Epithelial cell of prostate (primary cell): ENCODE results near the gene ARID3B.

Source experiments
- DNase-seq: peaks from one replicate; pipeline ENCODE4 v3.0.0-alpha.2; 2011; ENCODE audit warnings: low read depth, low spot score
- H3K27ac ChIP-seq: fragments of 450-650 bp; 2 replicates; pipeline ENCODE4 v1.5.1; 2017; ENCODE audit warnings: mild to moderate bottlenecking

ARID3B gene

GRCh38 chr15:74598126-74598842 is 57.3 kb downstream of the ARID3B start:
- peak; percentile 49 for DNase-seq
- peak overlapping the region; percentile 56 for H3K27ac ChIP-seq

GRCh38 chr15:74599156-74599555 is 58.1 kb downstream of the ARID3B start:
- no peak for DNase-seq
- H3K27ac ChIP-seq: no peak overlapping the region

DNA sequence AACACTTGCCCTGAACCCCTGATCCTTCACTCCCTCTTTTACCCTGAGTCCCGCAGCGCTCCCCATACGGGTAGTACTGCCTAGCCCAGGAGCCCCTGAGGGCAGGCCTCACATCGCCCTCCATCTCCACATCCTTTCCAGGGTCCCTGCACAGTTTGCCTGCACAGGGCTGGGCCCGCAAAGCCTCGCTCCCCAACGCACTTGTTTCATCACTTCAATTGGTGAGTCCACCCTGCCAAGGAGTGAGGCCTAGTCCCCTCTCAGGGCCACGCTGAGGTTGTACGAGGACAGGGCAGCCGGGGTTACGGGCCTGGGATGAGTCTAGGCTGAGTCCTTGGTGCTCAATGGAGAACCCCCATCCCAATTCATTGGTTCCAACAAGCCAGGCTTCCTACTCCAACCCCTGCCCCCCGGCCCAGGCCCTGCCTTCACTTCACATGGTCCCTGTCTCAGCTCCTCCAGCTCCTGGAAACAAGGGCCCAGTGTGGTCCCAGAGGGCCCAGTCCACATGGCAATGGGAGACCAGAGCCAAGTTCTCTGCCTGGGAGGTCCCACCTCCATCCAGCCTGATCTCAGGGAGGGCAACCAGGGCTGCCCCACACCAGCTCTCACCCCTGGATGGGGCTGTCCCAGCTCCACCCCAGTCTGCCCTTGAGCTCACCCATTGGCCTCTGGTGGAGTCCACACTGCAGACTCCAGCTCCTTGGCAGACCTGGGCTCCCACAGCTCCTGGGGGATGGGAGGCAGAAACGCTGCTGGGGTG is 62.2 kb downstream of the ARID3B start:
- H3K27ac ChIP-seq: no peak overlapping the region
- DNase-seq: no peak

DNA sequence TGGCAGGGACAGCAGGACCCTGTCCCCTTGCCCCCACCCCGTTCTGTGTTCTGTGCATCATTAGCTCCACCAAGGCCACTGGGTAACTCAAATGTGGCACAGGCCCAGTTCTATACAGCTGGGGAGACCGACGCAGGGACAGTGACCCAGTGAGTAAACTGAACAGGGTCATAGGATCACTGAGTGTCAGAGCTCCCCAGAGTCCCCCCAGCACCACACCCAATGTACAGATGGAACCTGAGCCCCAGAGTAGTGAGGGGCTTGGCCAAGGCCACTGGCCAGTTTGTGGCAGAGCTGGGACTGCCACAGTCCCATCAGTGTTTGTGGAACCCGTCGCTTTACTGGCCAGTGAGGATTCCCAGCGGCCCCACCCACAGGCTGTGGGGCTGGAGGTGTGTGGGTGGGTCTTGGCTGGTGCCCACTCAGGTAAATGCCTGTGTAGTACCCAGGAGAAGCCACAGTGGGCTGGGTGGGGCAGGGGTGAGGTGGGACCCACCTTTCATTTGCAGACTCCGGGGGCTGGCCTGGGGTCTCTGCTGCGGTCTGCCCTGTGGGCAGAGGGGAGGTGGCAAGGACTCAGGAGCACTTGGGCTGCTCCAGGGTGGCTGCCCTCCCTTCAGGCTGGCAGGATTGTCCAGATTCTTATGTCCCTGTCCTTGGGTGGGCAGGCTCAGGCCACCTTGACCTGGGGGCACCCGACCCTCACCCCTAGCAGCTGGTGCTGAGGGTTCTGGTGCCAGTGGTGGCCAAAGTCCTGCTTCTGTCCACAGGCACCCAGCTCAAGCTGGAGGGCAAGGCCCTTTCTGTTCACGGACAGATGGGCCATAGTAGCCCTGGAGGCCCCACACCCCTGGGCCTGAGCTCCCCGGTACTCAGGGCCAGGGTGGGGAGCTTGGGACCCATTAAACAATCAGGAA is 63.0 kb downstream of the ARID3B start:
- no peak for DNase-seq

GRCh38 chr15:74604983-74605794 is 64.2 kb downstream of the ARID3B start:
- no peak overlapping the region for H3K27ac ChIP-seq
- no peak for DNase-seq

More for the DNA sequence above, 63.0 kb downstream of the ARID3B start:
- no peak overlapping the region for H3K27ac ChIP-seq

DNA sequence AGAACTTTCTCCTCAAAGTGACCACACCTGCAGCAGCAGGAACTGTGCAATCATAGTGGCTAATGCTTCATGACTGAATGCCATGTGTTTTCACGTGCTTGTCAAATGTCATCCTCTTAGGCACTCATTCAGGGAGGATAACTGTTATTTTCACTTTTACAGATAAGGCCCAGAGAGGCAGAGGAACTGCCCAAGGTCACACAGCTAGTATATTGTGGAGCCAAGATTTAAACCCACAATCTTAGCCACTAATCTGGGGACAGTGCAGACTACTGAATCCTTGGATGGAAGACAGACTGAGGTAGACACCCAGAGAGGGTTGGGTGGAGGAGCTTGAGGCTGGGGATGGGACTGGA is 64.8 kb downstream of the ARID3B start:
- no peak overlapping the region for H3K27ac ChIP-seq
- no peak for DNase-seq

DNA sequence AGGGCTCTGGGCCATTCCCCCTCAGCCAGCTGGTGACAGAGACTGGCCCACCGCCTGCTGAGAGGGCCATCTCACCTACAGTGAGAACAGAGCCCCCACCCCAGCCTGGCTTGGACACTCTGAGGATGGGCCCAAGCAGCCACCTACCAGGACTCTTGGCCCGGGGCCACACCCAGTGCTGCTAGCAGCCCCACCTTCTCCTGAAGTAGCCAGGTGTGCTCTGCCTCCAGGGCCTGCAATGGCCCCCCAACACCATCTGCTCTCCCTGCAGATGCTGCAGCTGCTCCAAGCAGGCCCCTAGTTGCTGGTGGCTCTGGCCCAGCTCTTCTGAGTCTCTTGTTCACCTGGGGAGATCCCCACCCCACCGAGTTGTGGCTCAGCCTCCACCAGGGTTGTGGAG is 67.8 kb downstream of the ARID3B start:
- no peak for DNase-seq
- no peak overlapping the region for H3K27ac ChIP-seq

- H3K27ac ChIP-seq: no peak overlapping the region
- no peak for DNase-seq
These were observed 68.9 kb downstream of the ARID3B start for GRCh38 chr15:74609938-74610301.

DNA sequence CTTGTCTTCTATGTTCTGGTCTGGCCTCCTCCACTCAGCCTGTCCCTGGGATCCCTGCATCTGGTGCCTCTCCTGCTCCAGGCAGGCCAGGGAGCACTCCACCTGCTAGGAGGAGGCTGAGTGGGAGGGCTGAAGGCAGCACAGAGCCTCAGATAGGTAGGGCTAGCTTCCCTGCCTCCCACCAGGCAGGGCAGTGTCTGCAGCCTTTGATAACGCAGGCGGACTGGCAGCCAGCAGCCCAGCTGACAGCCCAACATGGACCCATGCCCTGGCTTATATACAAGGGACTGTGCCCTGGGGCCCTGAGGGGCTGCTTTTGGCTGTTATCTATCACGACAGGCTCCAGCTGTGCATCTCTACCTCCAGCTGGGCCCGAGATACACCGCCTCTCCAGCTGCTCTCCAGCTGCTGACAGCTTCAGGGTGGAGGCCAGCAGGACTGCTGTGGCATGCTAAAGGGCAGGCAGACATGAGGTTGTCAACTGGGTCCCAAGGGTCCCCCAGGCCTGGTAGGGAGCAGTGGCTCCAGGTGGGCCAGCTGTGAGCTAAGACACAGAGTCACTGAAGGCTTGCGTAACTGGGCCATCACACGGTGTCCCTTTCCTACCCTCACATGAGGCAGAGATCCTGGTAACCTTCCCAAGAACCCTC is 69.4 kb downstream of the ARID3B start:
- no peak for DNase-seq
- no peak overlapping the region for H3K27ac ChIP-seq

GRCh38 chr15:74611341-74611740 is 70.3 kb downstream of the ARID3B start:
- DNase-seq: no peak
- H3K27ac ChIP-seq: no peak overlapping the region

GRCh38 chr15:74611834-74612233 is 70.8 kb downstream of the ARID3B start:
- H3K27ac ChIP-seq: no peak overlapping the region
- DNase-seq: no peak

GRCh38 chr15:74612677-74613076 is 71.7 kb downstream of the ARID3B start:
- no peak for DNase-seq
- H3K27ac ChIP-seq: no peak overlapping the region

- no peak overlapping the region for H3K27ac ChIP-seq
These were observed 72.3 kb downstream of the ARID3B start for GRCh38 chr15:74613089-74613952.

GRCh38 chr15:74613953-74614743 is 73.1 kb downstream of the ARID3B start:
- DNase-seq: no peak
- peak overlapping the region; percentile 88 for H3K27ac ChIP-seq

More at GRCh38 chr15:74613089-74613952, 72.3 kb downstream of the ARID3B start:
- DNase-seq: no peak

DNA sequence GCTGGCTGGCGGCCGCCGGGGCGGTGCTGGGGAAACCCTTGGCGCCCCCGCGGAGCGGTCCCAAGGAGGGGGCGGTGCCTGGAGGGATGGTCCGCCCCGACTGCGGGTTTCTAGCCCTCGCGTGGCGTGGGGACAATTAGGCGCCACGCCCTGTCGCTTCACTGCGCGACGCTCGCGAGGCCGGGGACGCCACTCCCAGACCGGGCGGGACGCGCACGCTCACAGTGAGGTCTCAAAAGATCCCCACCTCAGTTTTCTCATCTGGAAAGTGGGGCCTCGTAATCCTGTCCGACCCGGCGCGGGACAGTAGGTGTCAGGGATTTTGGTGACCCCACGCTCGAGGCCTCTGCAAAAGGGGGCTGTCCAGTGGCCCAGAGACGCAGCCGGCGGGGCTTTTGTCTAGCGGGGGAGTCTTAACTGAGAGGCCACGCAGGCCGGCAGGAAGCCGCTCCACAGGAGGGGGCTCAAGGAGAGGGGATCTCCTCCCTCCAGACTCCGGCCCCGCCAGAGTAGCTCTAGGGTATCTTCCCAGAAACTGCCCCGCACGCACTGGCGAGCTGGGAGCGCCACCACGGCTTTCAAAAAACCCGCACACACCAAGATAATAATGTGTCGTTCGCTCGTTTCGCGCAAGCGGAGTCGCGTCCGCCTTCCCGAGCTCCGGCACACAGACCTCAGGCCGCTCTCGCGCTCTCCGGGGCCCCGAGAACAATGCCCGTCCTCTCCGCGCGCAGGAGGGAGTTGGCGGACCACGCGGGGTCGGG is 73.9 kb downstream of the ARID3B start:
- peak overlapping the region; percentile 88 for H3K27ac ChIP-seq
- no peak for DNase-seq

DNA sequence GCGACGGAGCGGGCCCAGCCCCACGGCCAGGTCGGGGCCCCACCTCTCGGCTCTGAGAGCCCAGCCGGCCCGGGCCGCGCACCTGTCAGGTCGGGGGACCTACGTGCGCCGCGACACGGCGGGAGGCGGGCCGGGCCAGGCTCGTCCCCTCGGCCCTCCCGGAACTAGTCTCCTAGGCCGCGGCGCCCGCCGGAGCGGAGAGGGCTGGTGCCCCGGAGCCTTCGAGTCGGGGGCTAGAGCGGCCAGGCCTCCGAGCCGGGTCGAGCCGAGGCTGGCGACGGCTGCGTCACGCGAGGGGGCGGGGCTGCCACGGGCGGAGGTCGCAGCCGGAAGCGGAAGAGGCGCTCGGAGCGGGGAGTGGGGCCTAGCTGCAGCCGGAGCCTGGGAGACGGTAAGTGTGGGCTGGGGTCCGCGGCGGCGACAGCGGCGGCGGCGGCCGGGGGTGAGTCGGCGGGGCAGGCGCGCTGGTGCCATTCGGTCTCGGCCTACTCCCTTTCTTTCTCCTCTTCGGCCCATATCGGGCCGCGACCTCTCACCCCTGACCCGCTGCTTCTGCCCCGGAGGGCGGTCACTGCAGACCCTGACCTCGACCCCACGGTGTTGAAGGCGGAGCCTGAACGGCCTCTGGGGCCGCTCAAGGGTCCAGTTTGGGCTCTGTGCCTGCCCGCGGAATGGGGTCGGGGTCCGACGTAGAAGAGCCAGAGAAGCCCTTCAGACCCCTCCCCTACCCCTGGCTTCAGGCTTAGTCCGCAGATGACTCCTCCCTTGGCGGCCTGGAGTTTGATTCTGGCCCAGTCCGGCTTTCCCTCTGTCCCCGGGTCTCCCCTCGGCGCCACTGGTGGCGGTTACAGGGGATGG is 74.7 kb downstream of the ARID3B start, which contains the start of gene CLK3:
CLK3 (plus strand) TSS at position 329 of the 858 bp plus-strand sequence. CDS start 3,361 bp downstream, outside the sequence.
- DNase-seq: peak; percentile 50
- peak within 1 kb of the TSS; percentile 88 for H3K27ac ChIP-seq
